IMR-90 (cell line): Measurements from ENCODE around the gene KDM2B. TPM values are rescaled to one million over a fixed set of nuclear protein-coding genes. Genes with fewer than 3 reads are reported as not detected.

Source experiments
- ATAC-seq: fragments of 200-7000 bp; cut with Tn5 transposase; 2 replicates; pipeline ENCODE4 v1.9.1; 2020; ENCODE audit warnings: low read depth, mild to moderate bottlenecking, moderate library complexity
- BruUV-seq: library from RNA; stranded (reverse); fragments of 400-500 nt; replicated peaks from 2 replicates; lab custom pipeline; 2021; lab: Mats Ljungman, UMichigan
- CTCF ChIA-PET: fragments of 300-600 bp; formaldehyde crosslinking; extraction: SDS; loops from one replicate; lab custom pipeline; 2021; ENCODE audit warnings: antibody characterized with exemption; lab: Yijun Ruan, JAX
- POLR2A ChIA-PET: fragments of 300-600 bp; sonication (Branson Sonifier 250); formaldehyde crosslinking; loops from one replicate; lab custom pipeline; 2022; ENCODE audit warnings: antibody characterized with exemption; ENCODE audit not compliant: unreplicated experiment; lab: Charles Lee
- DNase-seq: peaks from one replicate; pipeline ENCODE4 v3.0.0; 2013
- H2AFZ ChIP-seq: replicated peaks from 2 replicates; pipeline ENCODE3; 2013; ENCODE audit warnings: low read length, mild to moderate bottlenecking; ENCODE audit not compliant: poor library complexity
- H2AK5ac ChIP-seq: 2 replicates; pipeline ENCODE4 v1.6.1; 2013; ENCODE audit warnings: low read depth, low read length, inconsistent platforms
- H2AK9ac ChIP-seq: replicated peaks from 2 replicates; pipeline ENCODE3; 2013; ENCODE audit warnings: mild to moderate bottlenecking, low read depth, low read length, moderate library complexity; ENCODE audit not compliant: poor library complexity
- H2BK120ac ChIP-seq: 2 replicates; pipeline ENCODE4 v1.6.1; 2013; ENCODE audit warnings: low read depth, low read length, inconsistent platforms
- H2BK15ac ChIP-seq: 3 replicates; pipeline ENCODE4 v1.6.1; 2013; ENCODE audit warnings: low read depth, low read length, inconsistent platforms
- H2BK20ac ChIP-seq: 2 replicates; pipeline ENCODE4 v1.6.1; 2013; ENCODE audit warnings: low read depth, mild to moderate bottlenecking, inconsistent platforms, low read length, moderate library complexity
- H2BK5ac ChIP-seq: 2 replicates; pipeline ENCODE4 v1.6.1; 2013; ENCODE audit warnings: mild to moderate bottlenecking, low read depth, low read length, inconsistent platforms; ENCODE audit not compliant: poor library complexity, severe bottlenecking
- H3K14ac ChIP-seq: replicated peaks from 2 replicates; pipeline ENCODE4 v1.6.1; 2013; ENCODE audit warnings: low read depth, low read length, inconsistent platforms
- H3K18ac ChIP-seq: 2 replicates; pipeline ENCODE4 v1.6.1; 2013; ENCODE audit warnings: low read depth, low read length, control low read depth
- H3K23ac ChIP-seq: 2 replicates; pipeline ENCODE4 v1.6.1; 2013; ENCODE audit warnings: low read depth, low read length, inconsistent platforms
- H3K27ac ChIP-seq: 2 replicates; pipeline ENCODE4 v1.5.1; 2013; ENCODE audit warnings: mild to moderate bottlenecking, control low read depth, low read length; ENCODE audit not compliant: insufficient read depth
- H3K27me3 ChIP-seq: 2 replicates; pipeline ENCODE4 v1.6.1; 2013; ENCODE audit warnings: low read length; ENCODE audit not compliant: control insufficient read depth, insufficient read depth
- H3K36me3 ChIP-seq: 2 replicates; pipeline ENCODE4 v1.6.1; 2013; ENCODE audit warnings: low read length, mixed read lengths; ENCODE audit not compliant: control insufficient read depth, insufficient read depth
- H3K4ac ChIP-seq: 2 replicates; pipeline ENCODE4 v1.6.1; 2013; ENCODE audit warnings: low read depth, low read length, inconsistent platforms
- H3K4me1 ChIP-seq: 2 replicates; pipeline ENCODE4 v1.6.1; 2013; ENCODE audit warnings: low read length, mixed read lengths; ENCODE audit not compliant: control insufficient read depth, insufficient read depth
- H3K4me2 ChIP-seq: 2 replicates; pipeline ENCODE4 v1.6.1; 2013; ENCODE audit warnings: low read depth, mild to moderate bottlenecking, control low read depth, low read length, moderate library complexity
- H3K4me3 ChIP-seq: 2 replicates; pipeline ENCODE4 v1.5.1; 2013; ENCODE audit warnings: low read depth, mild to moderate bottlenecking, control low read depth, low read length, moderate library complexity; ENCODE audit not compliant: insufficient read depth
- H3K56ac ChIP-seq: 2 replicates; pipeline ENCODE4 v1.6.1; 2013; ENCODE audit warnings: low read length, inconsistent platforms; ENCODE audit not compliant: insufficient read depth; ENCODE audit errors: extremely low read depth
- H3K79me1 ChIP-seq, 2 experiments: 2 replicates each; pipeline ENCODE4 v1.6.1; 2013; ENCODE audit warnings: low read length in 2 of 2, inconsistent platforms in 1 of 2, low read depth in 1 of 2
- H3K9ac ChIP-seq: 2 replicates; pipeline ENCODE4 v1.6.1; 2013; ENCODE audit warnings: low read depth, low read length, control low read depth
- H3K9me1 ChIP-seq: 2 replicates; pipeline ENCODE4 v1.6.1; 2013; ENCODE audit warnings: low read length, inconsistent platforms; ENCODE audit not compliant: insufficient read depth
- H3K9me3 ChIP-seq: 2 replicates; pipeline ENCODE4 v1.6.1; 2013; ENCODE audit warnings: low read length; ENCODE audit not compliant: control insufficient read depth, insufficient read depth
- H4K20me1 ChIP-seq: 2 replicates; pipeline ENCODE4 v1.6.1; 2013; ENCODE audit warnings: low read length, inconsistent platforms; ENCODE audit not compliant: insufficient read depth
- H4K5ac ChIP-seq: 2 replicates; pipeline ENCODE4 v1.6.1; 2013; ENCODE audit warnings: mild to moderate bottlenecking, low read depth, low read length, control low read depth
- H4K8ac ChIP-seq, 2 experiments: 2 replicates each; pipeline ENCODE4 v1.6.1; 2013; ENCODE audit warnings: low read depth in 2 of 2, low read length in 2 of 2, control low read depth in 1 of 2, inconsistent platforms in 1 of 2
- H4K91ac ChIP-seq: 2 replicates; pipeline ENCODE4 v1.6.1; 2013; ENCODE audit warnings: low read depth, low read length, inconsistent platforms; ENCODE audit not compliant: insufficient read depth
- BHLHE40 ChIP-seq: fragments of 150-350 bp; IDR thresholded peaks from 2 replicates; pipeline ENCODE4 v1.6.1; 2016; ENCODE audit warnings: mild to moderate bottlenecking, low read depth, low read length
- CEBPB ChIP-seq: IDR thresholded peaks from 2 replicates; pipeline ENCODE4 v1.6.1; 2012; ENCODE audit warnings: low read depth, low read length, improper control_type of control experiment
- CHD1 ChIP-seq: IDR thresholded peaks from 2 replicates; pipeline ENCODE4 v1.6.1; 2012; ENCODE audit warnings: low read depth, low read length, improper control_type of control experiment
- FOS ChIP-seq: fragments of 150-350 bp; IDR thresholded peaks from 2 replicates; pipeline ENCODE4 v1.6.1; 2016; ENCODE audit warnings: low read depth, low read length
- MAFK ChIP-seq: IDR thresholded peaks from 2 replicates; pipeline ENCODE4 v1.6.1; 2012; ENCODE audit warnings: low read depth, low read length, improper control_type of control experiment
- MAZ ChIP-seq: IDR thresholded peaks from 2 replicates; pipeline ENCODE4 v1.6.1; 2012; ENCODE audit warnings: low read depth, mild to moderate bottlenecking, low read length, improper control_type of control experiment, moderate library complexity, borderline replicate concordance
- MXI1 ChIP-seq: IDR thresholded peaks from 2 replicates; pipeline ENCODE4 v1.6.1; 2012; ENCODE audit warnings: low read depth, mild to moderate bottlenecking, low read length, moderate library complexity, borderline replicate concordance
- NFE2L2 ChIP-seq: fragments of 150-350 bp; IDR thresholded peaks from 2 replicates; pipeline ENCODE4 v1.6.1; 2016; ENCODE audit warnings: low read depth, mild to moderate bottlenecking, low read length
- POLR2A ChIP-seq: IDR thresholded peaks from 2 replicates; pipeline ENCODE4 v1.6.1; 2012; ENCODE audit warnings: mild to moderate bottlenecking, low read depth, low read length
- RAD21 ChIP-seq: IDR thresholded peaks from 2 replicates; pipeline ENCODE4 v1.6.1; 2012; ENCODE audit warnings: low read length, improper control_type of control experiment
- RCOR1 ChIP-seq: IDR thresholded peaks from 2 replicates; pipeline ENCODE4 v1.6.1; 2012; ENCODE audit warnings: mild to moderate bottlenecking, low read length, improper control_type of control experiment; ENCODE audit not compliant: insufficient replicate concordance
- RFX5 ChIP-seq: IDR thresholded peaks from 2 replicates; pipeline ENCODE4 v1.8.0; 2012; ENCODE audit warnings: low read depth, mild to moderate bottlenecking, low read length, moderate library complexity
- SMC3 ChIP-seq: fragments of 150-350 bp; IDR thresholded peaks from 2 replicates; pipeline ENCODE4 v1.6.1; 2016; ENCODE audit warnings: low read depth, mild to moderate bottlenecking, antibody characterized with exemption, low read length, moderate library complexity
- WGBS, 2 experiments: methylation state at CpG; one replicate each; pipeline versions ENCODE4 v1.1.5 to v1.1.7; 2013; ENCODE audit warnings: missing lambda C conversion rate in 2 of 2; ENCODE audit not compliant: insufficient read length in 1 of 2; ENCODE audit errors: extremely low coverage in 2 of 2; 5-methylcytosine and 5-hydroxymethylcytosine counted together
- dilution Hi-C: fragments of 300-500 bp; cut with HindIII; formaldehyde crosslinking; loops from one replicate; pipeline ENCODE4 v1.14.3; 2018; ENCODE audit warnings: low sequenced_read_pairs; ENCODE audit not compliant: unreplicated experiment
- in situ Hi-C: fragments of 300-500 bp; cut with MboI; formaldehyde crosslinking; loops from 3 replicates; pipeline ENCODE4 v1.14.3; 2019; ENCODE audit warnings: low sequenced_read_pairs, inconsistent platforms, mixed read lengths
- intact Hi-C: fragments of 100-400 bp; cut with micrococcal nuclease; formaldehyde crosslinking; loops from 2 replicates; pipeline ENCODE4 v1.10.0; 2022
- polyA plus RNA-seq, 3 experiments: library from polyadenylated mRNA; depleted of rRNA; stranded (reverse); fragments of >200 nt; gene quantifications; 2 replicates each; pipeline ENCODE4 v1.2.3, GENCODE V29; 2012; ENCODE audit warnings: low replicate concordance in 1 of 3
- total RNA-seq: library from RNA; depleted of rRNA; stranded (reverse); fragments of >200 nt; gene quantifications from 2 replicates; pipeline ENCODE4 v1.2.3, GENCODE V29; 2012
- TF ChIP-seq, protein P1 (sequence below): conservative IDR thresholded peaks from 2 replicates; pipeline ENCODE4 v1.5.1; 2012; ENCODE audit warnings: mild to moderate bottlenecking, low read depth, low read length, improper control_type of control experiment
- TF ChIP-seq, protein P2 (sequence below): fragments of 150-350 bp; IDR thresholded peaks from 2 replicates; pipeline ENCODE4 v1.6.1; 2016; ENCODE audit warnings: low read depth, mild to moderate bottlenecking, low read length, moderate library complexity, borderline replicate concordance
- TF ChIP-seq, protein P3 (sequence below): fragments of 150-350 bp; IDR thresholded peaks from 2 replicates; pipeline ENCODE4 v1.6.1; 2017; ENCODE audit warnings: mild to moderate bottlenecking, antibody characterized with exemption, low read length, low read depth

The KDM2B gene
- total and polyA plus RNA-seq, 2 of the 4 experiments (the other 2 are of a cell fraction): 22.6 to 24.2 TPM

DNA sequence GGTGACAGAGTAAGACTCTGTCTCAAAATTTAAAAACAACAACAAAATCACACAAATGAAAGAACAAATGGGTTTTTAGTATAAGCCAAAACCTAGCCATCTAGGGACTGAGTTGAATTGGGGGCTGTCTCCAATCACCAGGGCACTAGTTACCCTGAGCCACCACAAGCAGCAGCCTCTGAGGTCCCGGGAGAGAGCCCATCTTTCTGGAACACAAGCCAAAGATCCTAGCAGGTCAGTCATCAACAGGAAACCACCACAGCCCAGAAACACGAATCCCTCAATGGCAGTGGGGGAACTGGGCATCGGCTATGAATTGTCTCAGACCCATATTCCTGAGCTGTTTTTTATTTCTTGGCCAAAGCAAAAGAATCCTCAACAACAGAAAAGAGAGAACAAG lies 75.3 kb downstream of the KDM2B start:
- TF ChIP-seq, protein P1, sequence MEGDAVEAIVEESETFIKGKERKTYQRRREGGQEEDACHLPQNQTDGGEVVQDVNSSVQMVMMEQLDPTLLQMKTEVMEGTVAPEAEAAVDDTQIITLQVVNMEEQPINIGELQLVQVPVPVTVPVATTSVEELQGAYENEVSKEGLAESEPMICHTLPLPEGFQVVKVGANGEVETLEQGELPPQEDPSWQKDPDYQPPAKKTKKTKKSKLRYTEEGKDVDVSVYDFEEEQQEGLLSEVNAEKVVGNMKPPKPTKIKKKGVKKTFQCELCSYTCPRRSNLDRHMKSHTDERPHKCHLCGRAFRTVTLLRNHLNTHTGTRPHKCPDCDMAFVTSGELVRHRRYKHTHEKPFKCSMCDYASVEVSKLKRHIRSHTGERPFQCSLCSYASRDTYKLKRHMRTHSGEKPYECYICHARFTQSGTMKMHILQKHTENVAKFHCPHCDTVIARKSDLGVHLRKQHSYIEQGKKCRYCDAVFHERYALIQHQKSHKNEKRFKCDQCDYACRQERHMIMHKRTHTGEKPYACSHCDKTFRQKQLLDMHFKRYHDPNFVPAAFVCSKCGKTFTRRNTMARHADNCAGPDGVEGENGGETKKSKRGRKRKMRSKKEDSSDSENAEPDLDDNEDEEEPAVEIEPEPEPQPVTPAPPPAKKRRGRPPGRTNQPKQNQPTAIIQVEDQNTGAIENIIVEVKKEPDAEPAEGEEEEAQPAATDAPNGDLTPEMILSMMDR: no peak
- TF ChIP-seq, protein P2, sequence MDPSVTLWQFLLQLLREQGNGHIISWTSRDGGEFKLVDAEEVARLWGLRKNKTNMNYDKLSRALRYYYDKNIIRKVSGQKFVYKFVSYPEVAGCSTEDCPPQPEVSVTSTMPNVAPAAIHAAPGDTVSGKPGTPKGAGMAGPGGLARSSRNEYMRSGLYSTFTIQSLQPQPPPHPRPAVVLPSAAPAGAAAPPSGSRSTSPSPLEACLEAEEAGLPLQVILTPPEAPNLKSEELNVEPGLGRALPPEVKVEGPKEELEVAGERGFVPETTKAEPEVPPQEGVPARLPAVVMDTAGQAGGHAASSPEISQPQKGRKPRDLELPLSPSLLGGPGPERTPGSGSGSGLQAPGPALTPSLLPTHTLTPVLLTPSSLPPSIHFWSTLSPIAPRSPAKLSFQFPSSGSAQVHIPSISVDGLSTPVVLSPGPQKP: no peak
- TF ChIP-seq MAFK: no peak
- TF ChIP-seq RFX5: no peak
- TF ChIP-seq RAD21: no peak
- TF ChIP-seq FOS: no peak
- TF ChIP-seq POLR2A: no peak
- no peak for TF ChIP-seq SMC3
- no peak for TF ChIP-seq RCOR1
- no peak for TF ChIP-seq MXI1
- TF ChIP-seq, protein P3, sequence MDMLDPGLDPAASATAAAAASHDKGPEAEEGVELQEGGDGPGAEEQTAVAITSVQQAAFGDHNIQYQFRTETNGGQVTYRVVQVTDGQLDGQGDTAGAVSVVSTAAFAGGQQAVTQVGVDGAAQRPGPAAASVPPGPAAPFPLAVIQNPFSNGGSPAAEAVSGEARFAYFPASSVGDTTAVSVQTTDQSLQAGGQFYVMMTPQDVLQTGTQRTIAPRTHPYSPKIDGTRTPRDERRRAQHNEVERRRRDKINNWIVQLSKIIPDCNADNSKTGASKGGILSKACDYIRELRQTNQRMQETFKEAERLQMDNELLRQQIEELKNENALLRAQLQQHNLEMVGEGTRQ: no peak
- TF ChIP-seq CEBPB: no peak
- no peak for TF ChIP-seq NFE2L2
- TF ChIP-seq CHD1: no peak
- TF ChIP-seq BHLHE40: no peak
- no peak for TF ChIP-seq MAZ
- dilution Hi-C loops (no loop called here), intact Hi-C loops (no loop called here), in situ Hi-C loops (no loop called here)
- Histone ChIP-seq H3K9me3 (no peaks in the 10 kb centered on the region), H3K23ac (no peak overlapping the region), H2AK9ac (no peak overlapping the region), H2BK120ac (no peak overlapping the region), H3K27ac (no peak overlapping the region), H3K79me1 (peaks cover 0 to 3% of the 10 kb centered on the region in 2 experiments; a peak in 2 of 4 replicates), H3K14ac (no peak overlapping the region), H2AFZ (no peak overlapping the region), H2BK5ac (no peak overlapping the region), H2AK5ac (no peak overlapping the region), H3K4me3 (no peak overlapping the region), H3K27me3 (no peaks in the 10 kb centered on the region), H3K9ac (no peak overlapping the region), H4K20me1 (no peaks in the 10 kb centered on the region), H4K91ac (no peak overlapping the region), H3K18ac (no peak overlapping the region), H3K4ac (no peak overlapping the region), H2BK15ac (no peak overlapping the region), H3K36me3 (peaks cover 15% of the 10 kb centered on the region; the same call in 1 of the 2 replicates), H3K56ac (no peak overlapping the region; the same call in 1 of the 2 replicates), H3K9me1 (0 out of 2 replicates have a peak, but pooled peaks cover 3% of the 10 kb centered on the region), H4K5ac (no peak overlapping the region), H2BK20ac (no peak overlapping the region), H3K4me2 (no peak overlapping the region), H3K4me1 (peaks cover 1% of the 10 kb centered on the region; the same call in 1 of the 2 replicates), H4K8ac (no peak overlapping the region)
- peak; percentile 45 for DNase-seq
- no TSS peak for BruUV-seq
- ATAC-seq: peak; percentile 17; the same call in 1 of the 2 replicates
- CTCF ChIA-PET: no interaction called here
- POLR2A ChIA-PET: no interaction called here
- WGBS, 2 experiments: no CpG with 5 or more reads among the region's 3 CpGs
